ENCODE data around the gene ZNF568. TPM values are rescaled to one million over a fixed set of nuclear protein-coding genes. Genes with fewer than 3 reads are reported as not detected.

Gene ZNF568
- total RNA-seq, 2 donors from 2014 or later: 9.2 to 19.7 TPM

DNA sequence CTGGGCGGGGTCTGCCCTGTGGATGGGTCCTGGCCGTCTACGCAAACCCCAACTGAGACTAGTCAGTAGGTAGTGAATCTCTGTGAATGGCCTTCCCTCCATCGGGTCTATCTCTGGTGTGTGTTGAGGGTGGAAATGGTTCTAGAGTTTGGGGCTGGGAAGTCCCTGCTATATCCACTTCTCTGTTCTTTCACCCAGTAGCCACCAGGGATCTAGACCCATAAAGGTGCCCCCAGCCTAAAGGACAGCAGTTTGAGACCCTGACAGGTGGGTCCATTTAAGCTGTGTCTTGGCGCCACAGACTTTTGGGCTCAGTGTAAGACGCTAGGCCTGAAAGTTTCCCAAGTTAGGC, 57.7 kb downstream of the ZNF568 start:
- peaks cover 4 to 15% of the 10 kb centered on the region in 2 donors for H3K4me1 ChIP-seq (ENCODE audit: control insufficient read depth in 1 of 2, low read depth in 2 of 2)
- DNase-seq (ENCODE audit: low spot score) (no peak), ATAC-seq (ENCODE audit: insufficient number of reproducible peaks, low FRiP score, low read depth) (no peak)
- H3K4me3 ChIP-seq: peak overlapping the region; percentile 88
- H3K36me3 ChIP-seq: peaks cover under 1% of the 10 kb centered on the region
- H3K27me3 ChIP-seq (replicated peaks; ENCODE audit: insufficient read depth): no peaks in the 10 kb centered on the region
- peak overlapping the region; percentile 64 to 78 for H3K27ac ChIP-seq
- TF ChIP-seq, protein P1, sequence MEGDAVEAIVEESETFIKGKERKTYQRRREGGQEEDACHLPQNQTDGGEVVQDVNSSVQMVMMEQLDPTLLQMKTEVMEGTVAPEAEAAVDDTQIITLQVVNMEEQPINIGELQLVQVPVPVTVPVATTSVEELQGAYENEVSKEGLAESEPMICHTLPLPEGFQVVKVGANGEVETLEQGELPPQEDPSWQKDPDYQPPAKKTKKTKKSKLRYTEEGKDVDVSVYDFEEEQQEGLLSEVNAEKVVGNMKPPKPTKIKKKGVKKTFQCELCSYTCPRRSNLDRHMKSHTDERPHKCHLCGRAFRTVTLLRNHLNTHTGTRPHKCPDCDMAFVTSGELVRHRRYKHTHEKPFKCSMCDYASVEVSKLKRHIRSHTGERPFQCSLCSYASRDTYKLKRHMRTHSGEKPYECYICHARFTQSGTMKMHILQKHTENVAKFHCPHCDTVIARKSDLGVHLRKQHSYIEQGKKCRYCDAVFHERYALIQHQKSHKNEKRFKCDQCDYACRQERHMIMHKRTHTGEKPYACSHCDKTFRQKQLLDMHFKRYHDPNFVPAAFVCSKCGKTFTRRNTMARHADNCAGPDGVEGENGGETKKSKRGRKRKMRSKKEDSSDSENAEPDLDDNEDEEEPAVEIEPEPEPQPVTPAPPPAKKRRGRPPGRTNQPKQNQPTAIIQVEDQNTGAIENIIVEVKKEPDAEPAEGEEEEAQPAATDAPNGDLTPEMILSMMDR (IDR thresholded peaks at IDR 0.05): no peak
- H3K9me3 ChIP-seq: no peaks in the 10 kb centered on the region

DNA sequence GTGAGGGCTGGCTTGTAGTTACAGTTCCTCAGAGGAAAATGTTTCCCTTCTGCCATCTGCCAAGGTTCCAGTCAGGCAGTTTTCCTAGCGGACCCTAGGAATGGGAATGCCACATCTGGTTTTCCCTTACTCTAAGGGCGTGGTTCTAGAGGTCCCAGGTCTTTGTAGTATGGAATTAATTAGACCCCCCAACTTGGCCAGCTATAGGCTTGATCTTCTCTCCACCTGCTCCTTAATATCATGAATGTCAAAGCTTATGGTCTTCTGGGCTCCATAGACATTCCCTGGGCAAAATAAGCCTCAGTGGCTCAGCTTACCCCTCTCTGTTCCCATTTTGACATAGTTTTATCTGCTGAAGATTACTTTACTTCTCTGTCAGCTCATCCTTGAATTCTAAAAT, 70.0 kb downstream of the ZNF568 start:
- H3K27me3 ChIP-seq (replicated peaks; ENCODE audit: insufficient read depth): no peaks in the 10 kb centered on the region
- H3K9me3 ChIP-seq: peaks cover 3% of the 10 kb centered on the region
- peaks cover 17% of the 10 kb centered on the region for H3K36me3 ChIP-seq
- no peak overlapping the region for H3K27ac ChIP-seq
- H3K4me3 ChIP-seq: no peak overlapping the region
- ATAC-seq (ENCODE audit: insufficient number of reproducible peaks, low FRiP score, low read depth): no peak
- TF ChIP-seq, protein P1 (IDR thresholded peaks at IDR 0.05): no peak
- no peak for DNase-seq (ENCODE audit: low spot score)
- no peaks in the 10 kb centered on the region for H3K4me1 ChIP-seq (ENCODE audit: control insufficient read depth in 1 of 2, low read depth in 2 of 2)

DNA sequence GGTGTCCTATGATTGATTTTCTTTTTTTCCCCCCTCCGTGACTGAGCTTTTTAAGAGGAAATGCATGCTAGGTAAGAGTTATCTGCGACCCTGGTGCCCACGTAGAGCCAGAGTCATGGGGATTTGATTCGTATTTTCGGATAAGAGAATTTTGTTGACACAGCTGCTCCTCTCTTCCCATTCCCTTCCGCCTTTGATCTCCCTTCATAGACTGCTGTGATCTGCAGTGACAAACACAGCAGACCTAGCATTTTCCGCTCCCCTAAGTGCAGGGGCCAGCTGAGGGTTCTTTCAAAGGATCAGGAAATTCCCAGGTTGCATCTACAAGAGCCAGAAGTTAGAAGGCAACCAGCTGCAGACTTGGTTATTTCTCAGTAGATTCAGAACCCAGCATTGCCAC, 70.5 kb downstream of the ZNF568 start:
- ATAC-seq (ENCODE audit: insufficient number of reproducible peaks, low FRiP score, low read depth) (no peak), DNase-seq (ENCODE audit: low spot score) (no peak)
- TF ChIP-seq, protein P1 (IDR thresholded peaks at IDR 0.05): no peak
- Histone ChIP-seq H3K27ac (no peak overlapping the region), H3K4me1 (ENCODE audit: control insufficient read depth in 1 of 2, low read depth in 2 of 2) (no peaks in the 10 kb centered on the region), H3K4me3 (no peak overlapping the region), H3K9me3 (peaks cover 5% of the 10 kb centered on the region), H3K36me3 (peaks cover 22% of the 10 kb centered on the region), H3K27me3 (replicated peaks; ENCODE audit: insufficient read depth) (no peaks in the 10 kb centered on the region)

DNA sequence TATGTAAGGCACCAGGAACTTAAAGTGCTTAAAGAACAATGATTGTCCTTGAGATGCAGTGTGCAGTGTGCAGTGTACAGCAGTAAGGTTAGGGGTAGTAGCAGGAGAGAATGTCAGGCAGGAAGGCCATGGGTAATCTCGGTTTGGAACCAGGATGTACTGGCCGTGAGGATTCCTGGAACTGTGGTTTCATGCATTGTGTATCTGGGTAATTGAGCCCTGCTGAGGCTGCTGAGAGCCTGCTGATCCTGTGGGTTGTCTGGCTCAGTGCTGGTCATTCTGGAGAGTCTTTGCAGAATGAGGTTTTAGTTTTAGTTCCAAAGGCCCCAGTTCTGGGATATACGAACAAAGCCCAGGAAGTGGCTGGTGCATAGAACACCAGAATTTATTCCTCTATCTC, 71.0 kb downstream of the ZNF568 start:
- H3K27me3 ChIP-seq (replicated peaks; ENCODE audit: insufficient read depth): no peaks in the 10 kb centered on the region
- TF ChIP-seq, protein P1 (IDR thresholded peaks at IDR 0.05): no peak

DNA sequence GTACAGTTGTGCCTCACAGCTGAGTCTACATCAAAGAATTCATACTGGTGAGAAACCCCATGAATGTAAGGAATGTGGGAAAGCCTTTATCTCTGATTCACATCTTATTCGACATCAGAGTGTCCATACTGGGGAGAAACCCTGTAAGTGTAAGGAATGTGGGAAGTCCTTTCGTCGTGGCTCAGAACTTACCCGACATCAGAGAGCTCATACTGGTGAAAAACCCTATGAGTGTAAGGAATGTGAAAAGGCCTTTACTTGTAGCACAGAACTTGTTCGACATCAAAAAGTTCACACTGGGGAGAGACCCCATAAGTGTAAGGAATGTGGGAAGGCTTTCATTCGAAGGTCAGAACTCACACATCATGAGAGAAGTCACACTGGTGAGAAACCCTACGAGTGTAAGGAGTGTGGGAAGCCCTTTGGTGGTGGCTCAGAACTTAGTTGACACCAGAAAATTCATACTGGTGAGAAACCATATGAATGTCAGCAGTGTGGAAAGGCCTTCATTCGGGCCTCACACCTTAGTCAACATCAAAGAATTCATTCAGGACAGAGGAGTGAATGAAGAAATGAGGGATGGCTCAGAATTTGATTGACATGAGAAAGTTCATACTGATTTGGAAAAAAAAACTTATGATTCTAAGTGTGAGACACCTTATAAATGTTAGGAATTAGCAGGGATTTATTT, 81.2 kb downstream of the ZNF568 start:
- DNase-seq (ENCODE audit: low spot score) (no peak), ATAC-seq (ENCODE audit: insufficient number of reproducible peaks, low FRiP score, low read depth) (no peak)
- Histone ChIP-seq H3K27ac (no peak overlapping the region), H3K4me1 (ENCODE audit: control insufficient read depth in 1 of 2, low read depth in 2 of 2) (no peaks in the 10 kb centered on the region), H3K9me3 (peaks cover 53% of the 10 kb centered on the region), H3K27me3 (replicated peaks; ENCODE audit: insufficient read depth) (no peaks in the 10 kb centered on the region), H3K4me3 (no peak overlapping the region), H3K36me3 (peaks cover 38% of the 10 kb centered on the region)
- TF ChIP-seq, protein P1 (IDR thresholded peaks at IDR 0.05): no peak

More for the DNA sequence above, 71.0 kb downstream of the ZNF568 start:
- ATAC-seq (ENCODE audit: insufficient number of reproducible peaks, low FRiP score, low read depth) (no peak), DNase-seq (ENCODE audit: low spot score) (no peak)
- Histone ChIP-seq H3K4me1 (ENCODE audit: control insufficient read depth in 1 of 2, low read depth in 2 of 2) (no peaks in the 10 kb centered on the region), H3K9me3 (peaks cover 5% of the 10 kb centered on the region), H3K4me3 (no peak overlapping the region), H3K27ac (no peak overlapping the region), H3K36me3 (peaks cover 26% of the 10 kb centered on the region)

All from thoracic aorta (tissue), 2 donors.